PC-3 (cell line): ENCODE measurements around the gene CTBP2. TPM values are rescaled to one million over a fixed set of nuclear protein-coding genes. Genes with fewer than 3 reads are reported as not detected.

Experiments used
- ATAC-seq: fragments of 200-7000 bp; cut with Tn5 transposase; 2 replicates; pipeline ENCODE4 v1.9.1; 2020; ENCODE audit warnings: mild to moderate bottlenecking, moderate library complexity
- BruUV-seq: library from RNA; stranded (reverse); fragments of 400-500 nt; replicated peaks from 2 replicates; lab custom pipeline; 2021; lab: Mats Ljungman, UMichigan
- CTCF ChIA-PET: fragments of 300-600 bp; sonication (Branson Sonifier 250); formaldehyde crosslinking; loops from one replicate; lab custom pipeline; 2022; ENCODE audit warnings: antibody characterized with exemption; lab: Charles Lee
- POLR2A ChIA-PET: fragments of 300-600 bp; sonication (Branson Sonifier 250); formaldehyde crosslinking; loops from one replicate; lab custom pipeline; 2022; ENCODE audit warnings: antibody characterized with exemption; ENCODE audit not compliant: unreplicated experiment; lab: Charles Lee
- DNase-seq: peaks from one replicate; pipeline ENCODE4 v3.0.0-alpha.2; 2015
- H2AFZ ChIP-seq: fragments of 300-600 bp; sonication (generic); 2 replicates; pipeline ENCODE4 v1.6.0; 2016; ENCODE audit warnings: antibody characterized with exemption, low read length
- H3F3A ChIP-seq: fragments of 300-600 bp; sonication (generic); one replicate; pipeline ENCODE4 v1.6.0; 2017; ENCODE audit warnings: antibody characterized with exemption, low read length, control low read depth, mild to moderate bottlenecking; ENCODE audit not compliant: unreplicated experiment
- H3K27ac ChIP-seq: fragments of 300-600 bp; sonication (generic); 2 replicates; pipeline ENCODE4 v1.5.1; 2016; ENCODE audit warnings: mild to moderate bottlenecking, low read length
- H3K27me3 ChIP-seq: fragments of 300-600 bp; sonication (generic); 2 replicates; pipeline ENCODE4 v1.6.1; 2016; ENCODE audit warnings: low read length, mixed read lengths
- H3K36me3 ChIP-seq: fragments of 300-600 bp; sonication (generic); 2 replicates; pipeline ENCODE4 v1.6.1; 2016; ENCODE audit warnings: low read depth, mixed run types, low read length, mixed read lengths
- H3K4me1 ChIP-seq: fragments of 300-600 bp; sonication (generic); 2 replicates; pipeline ENCODE4 v1.5.1; 2016; ENCODE audit warnings: low read length; ENCODE audit not compliant: insufficient read depth
- H3K4me2 ChIP-seq: fragments of 300-600 bp; sonication (generic); 2 replicates; pipeline ENCODE4 v1.6.0; 2016; ENCODE audit warnings: low read length
- H3K4me3 ChIP-seq: fragments of 300-600 bp; sonication (generic); 2 replicates; pipeline ENCODE4 v1.5.1; 2016; ENCODE audit warnings: mild to moderate bottlenecking, low read length, mixed read lengths
- H3K79me2 ChIP-seq: fragments of 300-600 bp; sonication (generic); 2 replicates; pipeline ENCODE4 v1.6.1; 2017; ENCODE audit warnings: low read length, mixed read lengths
- H3K9ac ChIP-seq: fragments of 300-600 bp; sonication (generic); 2 replicates; pipeline ENCODE4 v1.6.0; 2016; ENCODE audit warnings: mild to moderate bottlenecking, low read length
- H3K9me2 ChIP-seq: fragments of 300-600 bp; sonication (generic); replicated peaks from 2 replicates; pipeline ENCODE4 v1.6.1; 2016; ENCODE audit warnings: mixed run types, low read length, mixed read lengths
- H3K9me3 ChIP-seq: fragments of 300-600 bp; sonication (generic); 2 replicates; pipeline ENCODE4 v1.6.1; 2016; ENCODE audit warnings: low read length, mixed read lengths
- H4K20me1 ChIP-seq: fragments of 300-600 bp; sonication (generic); 2 replicates; pipeline ENCODE4 v1.6.1; 2016; ENCODE audit warnings: low read length, mixed read lengths
- EZH2 ChIP-seq: fragments of 300-600 bp; sonication (generic); IDR thresholded peaks from one replicate; pipeline ENCODE4 v1.6.1; 2017; ENCODE audit warnings: antibody characterized with exemption, mild to moderate bottlenecking, low read length; ENCODE audit not compliant: unreplicated experiment
- EZH2phosphoT487 ChIP-seq: fragments of 300-600 bp; sonication (generic); IDR thresholded peaks from 2 replicates; pipeline ENCODE4 v1.6.1; 2018; ENCODE audit warnings: mild to moderate bottlenecking, antibody characterized with exemption, low read length, borderline replicate concordance
- intact Hi-C: fragments of 100-400 bp; cut with micrococcal nuclease; formaldehyde crosslinking; loops from 2 replicates; pipeline ENCODE4 v1.9.0; 2023
- total RNA-seq: library from RNA; depleted of rRNA; stranded (reverse); fragments of >200 nt; gene quantifications from 2 replicates; pipeline ENCODE4 v1.2.3, GENCODE V29; 2014
- TF ChIP-seq, protein P1 (sequence below): fragments of 300-600 bp; sonication (generic); conservative IDR thresholded peaks from 2 replicates; pipeline ENCODE4 v1.5.1; 2017; ENCODE audit warnings: antibody characterized with exemption, low read depth, mild to moderate bottlenecking, low read length

The CTBP2 gene
- total RNA-seq, 1 experiment from 2014 or later, result 78.9 TPM

DNA sequence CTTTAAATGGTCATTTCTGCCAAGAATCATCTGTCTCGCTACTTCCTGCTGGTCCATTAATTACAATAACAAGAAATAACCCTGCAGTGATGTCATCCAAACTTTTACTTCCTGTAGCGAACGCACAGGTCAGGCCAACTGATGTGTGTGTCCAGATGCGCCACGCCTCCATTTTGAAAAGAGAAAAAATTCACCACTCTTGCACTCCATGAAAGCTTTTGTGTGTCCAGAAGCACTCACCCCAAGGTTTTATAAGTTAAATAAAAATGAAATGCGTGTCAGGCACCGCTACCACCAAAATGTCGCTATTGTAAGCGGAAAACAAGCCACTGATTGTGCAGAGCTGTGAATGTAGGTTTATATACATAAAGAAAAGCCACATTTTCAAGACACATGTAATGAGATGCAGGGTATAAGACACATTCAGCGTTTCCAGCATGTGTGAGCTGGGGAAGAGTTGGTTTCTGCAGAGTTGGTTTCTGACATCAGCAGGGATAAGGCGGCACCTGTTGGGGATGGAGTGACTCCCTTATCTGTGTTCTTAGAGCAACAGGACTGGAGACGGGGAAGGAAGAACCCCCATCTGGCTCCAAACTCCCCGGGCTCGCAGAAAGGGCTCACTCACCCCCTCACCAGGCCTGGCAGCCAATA, 83.3 kb downstream of the CTBP2 start:
- Histone ChIP-seq H3K27ac (no peak overlapping the region), H3K36me3 (peaks cover 2% of the 10 kb centered on the region; the same call in 1 of the 2 replicates), H4K20me1 (no peaks in the 10 kb centered on the region), H3K4me3 (no peak overlapping the region), H3K79me2 (peaks cover 77% of the 10 kb centered on the region), H2AFZ (no peak overlapping the region), H3K27me3 (no peaks in the 10 kb centered on the region), H3K9me3 (no peaks in the 10 kb centered on the region), H3F3A (no peaks in the 10 kb centered on the region), H3K9me2 (no peaks in the 10 kb centered on the region), H3K4me2 (no peak overlapping the region), H3K9ac (no peak overlapping the region), H3K4me1 (no peaks in the 10 kb centered on the region)
- intact Hi-C loops, result no loop called here
- DNase-seq (no peak), ATAC-seq (no peak)
- ChIA-PET POLR2A (no interaction called here), CTCF (interaction anchor here (0.6 kb wide), 1 partner anchor 12 kb away, joined by 3 read pairs; no protein-coding TSS in a partner anchor)
- TF ChIP-seq EZH2phosphoT487 (no peak), EZH2 (no peak)
- no TSS peak for BruUV-seq

DNA sequence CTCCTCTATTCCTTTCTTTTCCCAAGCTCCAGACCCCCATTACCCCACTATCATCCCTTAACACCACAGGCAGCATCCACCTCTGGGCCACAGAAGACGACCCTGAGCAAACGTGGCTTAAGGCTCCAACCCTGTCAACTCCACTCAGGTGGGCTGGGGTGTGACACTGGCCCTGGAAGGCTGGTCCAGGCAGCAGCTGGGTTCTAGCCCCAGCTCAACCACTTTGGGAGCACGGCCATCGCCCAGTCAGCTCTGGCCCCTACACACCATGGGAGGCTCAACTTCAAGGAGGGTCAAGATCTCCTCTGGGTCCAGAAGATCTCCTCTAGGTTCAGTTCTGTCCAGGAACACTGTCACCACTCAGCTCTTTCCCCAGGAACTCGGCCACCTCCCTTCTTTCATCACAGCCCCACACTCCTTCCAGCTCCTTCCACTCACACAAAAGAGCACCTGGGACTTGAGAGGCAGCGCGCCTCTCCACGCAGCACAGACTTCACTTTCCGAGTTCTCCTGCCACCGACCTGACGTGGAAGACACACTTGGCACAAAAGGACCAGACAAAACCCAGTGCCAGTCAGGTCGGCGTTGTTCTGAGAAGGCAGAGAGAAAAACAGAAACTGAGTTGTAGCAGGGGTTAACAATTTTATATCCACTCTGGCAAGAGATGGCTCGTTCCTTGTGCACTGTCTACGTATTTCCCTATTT, 84.1 kb downstream of the CTBP2 start:
- Histone ChIP-seq H3K9me2 (no peaks in the 10 kb centered on the region), H3K36me3 (peaks cover 2% of the 10 kb centered on the region; the same call in 1 of the 2 replicates), H3K9ac (no peak overlapping the region), H3K4me2 (no peak overlapping the region), H4K20me1 (no peaks in the 10 kb centered on the region), H3F3A (no peaks in the 10 kb centered on the region), H3K4me3 (no peak overlapping the region), H3K27ac (no peak overlapping the region), H3K79me2 (peaks cover 74% of the 10 kb centered on the region), H3K27me3 (no peaks in the 10 kb centered on the region), H3K4me1 (no peaks in the 10 kb centered on the region), H3K9me3 (no peaks in the 10 kb centered on the region), H2AFZ (no peak overlapping the region)
- CTCF ChIA-PET, result no interaction called here
- intact Hi-C loops, result no loop called here
- no peak for TF ChIP-seq EZH2phosphoT487
- ATAC-seq (no peak), DNase-seq (no peak)
- POLR2A ChIA-PET, result no interaction called here
- BruUV-seq, result no TSS peak

GRCh38 chr10:125073996-125074395, 86.4 kb downstream of the CTBP2 start:
- Histone ChIP-seq H3F3A (no peaks in the 10 kb centered on the region), H4K20me1 (no peaks in the 10 kb centered on the region), H3K9ac (no peak overlapping the region), H3K79me2 (peaks cover 67% of the 10 kb centered on the region), H3K9me2 (no peaks in the 10 kb centered on the region), H3K27ac (no peak overlapping the region), H3K4me1 (no peaks in the 10 kb centered on the region), H2AFZ (no peak overlapping the region), H3K27me3 (no peaks in the 10 kb centered on the region), H3K4me2 (no peak overlapping the region), H3K4me3 (no peak overlapping the region), H3K9me3 (no peaks in the 10 kb centered on the region), H3K36me3 (peaks cover 2% of the 10 kb centered on the region; the same call in 1 of the 2 replicates)
- no TSS peak for BruUV-seq
- ATAC-seq, result no peak
- CTCF ChIA-PET, result no interaction called here
- intact Hi-C loops, result no loop called here
- POLR2A ChIA-PET, result no interaction called here
- TF ChIP-seq EZH2 (no peak), EZH2phosphoT487 (no peak)
- TF ChIP-seq, protein P1, sequence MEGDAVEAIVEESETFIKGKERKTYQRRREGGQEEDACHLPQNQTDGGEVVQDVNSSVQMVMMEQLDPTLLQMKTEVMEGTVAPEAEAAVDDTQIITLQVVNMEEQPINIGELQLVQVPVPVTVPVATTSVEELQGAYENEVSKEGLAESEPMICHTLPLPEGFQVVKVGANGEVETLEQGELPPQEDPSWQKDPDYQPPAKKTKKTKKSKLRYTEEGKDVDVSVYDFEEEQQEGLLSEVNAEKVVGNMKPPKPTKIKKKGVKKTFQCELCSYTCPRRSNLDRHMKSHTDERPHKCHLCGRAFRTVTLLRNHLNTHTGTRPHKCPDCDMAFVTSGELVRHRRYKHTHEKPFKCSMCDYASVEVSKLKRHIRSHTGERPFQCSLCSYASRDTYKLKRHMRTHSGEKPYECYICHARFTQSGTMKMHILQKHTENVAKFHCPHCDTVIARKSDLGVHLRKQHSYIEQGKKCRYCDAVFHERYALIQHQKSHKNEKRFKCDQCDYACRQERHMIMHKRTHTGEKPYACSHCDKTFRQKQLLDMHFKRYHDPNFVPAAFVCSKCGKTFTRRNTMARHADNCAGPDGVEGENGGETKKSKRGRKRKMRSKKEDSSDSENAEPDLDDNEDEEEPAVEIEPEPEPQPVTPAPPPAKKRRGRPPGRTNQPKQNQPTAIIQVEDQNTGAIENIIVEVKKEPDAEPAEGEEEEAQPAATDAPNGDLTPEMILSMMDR, result no peak
- DNase-seq, result no peak
